HG03432 (cell line): ENCODE results near the gene AGPAT2.

Source experiments
- ATAC-seq: cut with Tn5 transposase; IDR thresholded peaks from one replicate; pipeline ENCODE4 v1.9.1; 2021; ENCODE audit warnings: mild to moderate bottlenecking, moderate library complexity; ENCODE audit not compliant: unreplicated experiment

Gene AGPAT2

DNA sequence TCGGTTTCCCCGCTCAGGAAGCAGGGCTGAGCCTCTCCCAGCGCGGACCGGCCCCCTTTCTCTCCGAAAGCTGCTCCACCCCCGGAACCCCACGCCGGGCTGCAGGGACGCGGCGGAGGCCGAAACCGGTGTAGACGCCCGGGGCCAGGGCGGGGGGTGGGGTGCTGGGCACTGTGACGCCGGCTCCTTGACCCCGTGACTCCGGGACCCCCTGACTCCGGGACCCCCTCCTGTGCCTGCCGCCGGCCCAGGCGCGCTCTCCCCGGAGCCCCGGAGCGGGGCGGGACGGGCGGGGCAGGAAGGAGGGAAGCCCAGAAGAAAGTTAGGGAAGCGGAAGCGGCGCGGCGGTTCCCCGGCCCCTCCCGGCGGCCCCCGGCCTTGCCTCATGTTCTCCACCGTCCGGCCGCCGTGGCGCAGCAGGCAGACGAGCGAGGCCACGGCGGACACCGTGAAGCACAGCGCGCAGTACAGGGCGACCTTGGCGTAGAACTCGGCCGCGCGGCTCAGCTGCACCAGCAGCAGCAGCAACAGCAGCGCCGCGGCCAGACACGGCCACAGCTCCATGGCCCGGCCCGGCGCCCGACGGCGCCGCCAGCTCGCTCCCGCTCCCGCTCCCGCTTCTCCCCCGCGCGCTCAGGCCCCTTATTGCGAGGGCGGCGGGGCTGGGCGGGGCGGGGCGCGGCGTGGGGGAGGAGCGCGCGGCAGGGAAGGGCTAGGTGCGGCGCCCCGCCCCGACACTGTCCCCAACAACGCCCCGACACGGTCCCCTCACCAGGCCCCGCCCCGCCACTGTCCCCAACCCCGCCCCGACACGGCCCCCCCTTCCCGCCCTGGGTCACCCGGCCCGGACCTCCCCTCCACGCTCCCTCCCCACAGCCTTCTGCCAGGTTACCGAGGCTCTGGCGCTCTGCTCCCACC lies at the start of gene AGPAT2:
Gene AGPAT2 (minus strand): TSS at position 664 of the 918 bp plus-strand sequence. CDS start 100 bp downstream, at position 564.
- peak; percentile 59 for ATAC-seq

- ATAC-seq = no peak
Measured at GRCh38 chr9:136735812-136736480, 48.7 kb upstream of the AGPAT2 start.

DNA sequence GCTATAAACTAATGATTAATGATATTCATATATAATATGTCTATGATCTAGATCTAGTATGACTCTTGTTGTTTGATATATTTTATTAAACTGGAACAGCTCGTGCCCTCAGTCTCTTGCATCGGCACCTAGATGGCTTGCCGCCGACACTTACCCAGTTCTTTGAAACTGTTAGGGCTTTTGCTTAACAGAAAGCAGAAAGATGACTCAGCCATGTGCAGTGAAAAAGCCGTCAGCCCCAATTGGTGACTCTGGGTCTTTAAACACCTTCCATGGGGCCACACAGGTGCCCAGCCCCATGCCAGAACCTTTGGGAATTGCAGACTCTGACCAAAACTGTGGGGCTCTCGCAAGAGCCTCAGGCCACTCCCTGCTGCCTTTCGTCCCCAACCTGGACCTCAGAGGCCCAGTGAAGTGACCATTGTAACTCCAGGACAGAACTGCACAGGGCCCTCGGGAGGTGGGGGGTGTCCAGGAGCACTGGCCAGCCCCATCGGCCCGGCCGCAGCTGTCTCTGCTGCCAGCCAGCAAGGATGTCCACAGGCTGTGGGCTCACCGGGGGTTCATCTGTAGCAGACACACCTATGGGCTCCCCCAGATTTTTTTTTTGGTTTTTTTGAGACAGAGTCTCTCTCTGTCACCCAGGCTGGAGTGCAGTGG lies 47.7 kb upstream of the AGPAT2 start:
- ATAC-seq = no peak

DNA sequence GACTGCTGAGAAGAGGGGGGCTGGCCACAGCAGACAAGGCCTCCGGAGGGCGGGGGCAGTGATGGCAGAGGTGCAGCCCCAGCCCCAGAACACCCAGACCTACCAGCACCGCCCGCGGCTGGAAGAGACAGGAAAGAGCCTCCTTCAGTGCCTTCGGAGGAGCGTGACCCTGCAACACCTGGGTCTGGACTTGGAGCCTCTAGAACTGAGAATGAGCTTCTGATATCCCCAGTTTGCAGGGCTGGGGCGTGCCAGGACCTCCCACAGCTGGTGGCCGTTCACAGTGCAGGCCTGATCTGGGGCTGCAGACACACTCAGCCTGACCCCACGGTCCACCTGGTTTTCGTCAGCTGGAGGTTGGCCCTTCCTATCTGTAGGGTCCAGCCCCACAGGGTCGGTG lies 46.4 kb upstream of the AGPAT2 start:
- ATAC-seq = no peak

DNA sequence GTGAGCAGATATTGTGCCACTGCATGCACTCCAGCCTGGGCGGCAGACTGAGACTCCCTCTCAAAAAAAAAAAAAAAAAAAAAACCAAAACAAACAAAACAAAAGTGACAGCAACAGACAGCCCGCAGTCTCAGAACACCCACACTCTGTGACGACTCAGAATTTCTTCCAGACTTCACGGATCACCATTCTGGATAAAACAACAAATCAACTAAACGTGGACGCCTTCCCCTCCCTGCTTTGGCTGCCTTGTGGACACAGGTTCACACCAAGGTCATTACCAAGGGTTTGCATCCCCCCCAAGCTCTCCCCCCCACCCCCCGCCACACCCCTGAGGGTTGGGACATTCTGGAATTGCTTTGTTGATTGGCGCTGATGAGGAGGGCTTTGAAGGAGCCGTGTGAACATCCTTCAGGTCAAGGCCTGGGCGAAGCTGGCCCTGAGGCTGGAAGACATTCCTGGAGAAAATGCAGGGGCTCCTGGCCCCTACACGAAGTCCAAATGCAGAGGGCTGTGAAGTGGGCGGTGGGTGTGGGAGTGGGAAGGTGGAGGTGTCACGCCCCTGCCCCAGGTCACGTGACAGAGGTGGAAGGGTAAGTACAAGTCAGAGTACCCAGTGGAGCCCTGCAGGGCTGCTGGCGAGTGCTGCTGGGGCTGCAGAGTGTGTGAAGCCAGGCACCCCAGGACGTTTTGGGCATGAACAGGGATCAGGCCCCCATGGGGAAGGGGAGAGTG lies 45.4 kb upstream of the AGPAT2 start:
- ATAC-seq = no peak

GRCh38 chr9:136729926-136730325 lies 42.7 kb upstream of the AGPAT2 start:
- ATAC-seq = no peak

- no peak for ATAC-seq
Measured at GRCh38 chr9:136729144-136729543, 41.9 kb upstream of the AGPAT2 start.

DNA sequence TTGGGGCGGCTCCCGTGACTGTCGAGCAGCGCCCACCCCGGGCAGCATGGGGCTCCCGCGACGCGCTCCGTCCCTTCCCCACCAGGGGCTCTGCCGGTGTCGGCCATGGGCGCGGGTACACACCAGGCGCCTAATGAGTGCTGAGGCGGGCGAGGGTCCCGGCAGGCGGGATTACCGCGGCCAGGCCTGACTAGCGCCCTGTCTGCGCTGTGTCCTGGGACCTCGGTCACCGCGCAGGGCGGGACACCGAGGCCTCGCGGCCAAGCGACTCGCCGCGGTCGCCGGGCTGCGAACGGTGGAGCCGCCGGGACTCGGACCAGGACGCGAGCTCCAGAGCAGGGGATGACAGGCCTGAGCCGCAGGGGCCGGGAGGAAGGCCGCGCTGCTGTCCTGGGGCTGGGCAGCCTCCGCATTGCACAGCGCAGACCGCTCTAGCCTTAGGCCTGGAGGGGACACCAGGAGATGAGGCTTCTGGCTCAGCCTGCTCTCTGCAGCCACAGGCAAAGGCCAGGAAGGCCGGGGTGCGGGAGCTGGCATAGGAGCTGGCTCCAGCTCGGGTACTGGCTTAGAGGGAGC lies 41.4 kb upstream of the AGPAT2 start:
- ATAC-seq = peak; percentile 22

GRCh38 chr9:136728080-136728547 lies 40.9 kb upstream of the AGPAT2 start:
- ATAC-seq = peak; percentile 74

DNA sequence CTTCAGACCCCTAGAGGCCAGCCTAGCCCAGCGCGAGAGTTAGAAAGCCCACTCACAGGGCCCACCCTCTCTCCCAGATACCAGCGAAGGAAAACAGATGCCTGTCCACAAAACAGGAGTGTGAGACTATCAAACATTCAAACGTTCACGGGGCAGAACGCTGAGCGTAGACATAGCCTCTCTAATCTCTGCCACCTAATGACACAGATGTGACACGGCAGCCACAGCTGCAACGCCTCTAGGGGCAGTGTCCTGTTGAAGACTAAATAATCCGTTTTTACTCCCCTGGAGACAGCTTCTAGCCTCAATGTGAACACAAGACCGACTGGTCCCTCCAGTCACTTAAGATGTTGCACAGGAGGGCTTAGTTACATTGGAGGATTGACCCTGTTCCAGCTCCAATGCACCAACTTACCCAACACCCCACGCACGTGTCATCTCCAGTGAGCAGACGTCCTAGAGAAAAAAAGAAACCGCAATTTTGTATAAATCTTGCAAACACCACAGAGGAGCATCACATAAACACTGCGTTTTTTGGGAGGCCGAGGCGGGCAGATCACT lies 39.5 kb upstream of the AGPAT2 start:
- no peak for ATAC-seq

DNA sequence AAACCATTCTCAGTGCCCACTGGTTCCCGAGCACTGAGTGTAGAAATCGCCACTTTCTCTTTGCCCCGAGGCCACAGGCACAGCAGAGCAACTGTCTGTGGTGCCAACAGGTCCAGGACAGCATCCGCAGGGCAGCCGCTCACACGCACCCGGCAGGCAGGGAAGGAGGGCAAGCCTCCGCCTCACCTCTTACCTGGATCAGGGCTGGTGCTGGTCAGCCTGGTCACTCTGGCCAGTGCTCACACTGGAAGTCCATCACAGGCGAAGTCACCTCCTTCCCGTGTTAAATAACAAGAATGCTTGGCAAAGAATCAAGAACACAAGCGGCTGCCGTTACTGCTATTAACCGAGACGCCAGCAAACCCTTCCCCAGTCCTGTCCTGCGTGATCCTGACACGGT lies 38.9 kb upstream of the AGPAT2 start:
- ATAC-seq = no peak

GRCh38 chr9:136725612-136726011 lies 38.4 kb upstream of the AGPAT2 start:
- no peak for ATAC-seq

GRCh38 chr9:136724772-136725171 lies 37.5 kb upstream of the AGPAT2 start:
- no peak for ATAC-seq

- ATAC-seq = no peak
Measured at GRCh38 chr9:136723989-136724388, 36.7 kb upstream of the AGPAT2 start.

DNA sequence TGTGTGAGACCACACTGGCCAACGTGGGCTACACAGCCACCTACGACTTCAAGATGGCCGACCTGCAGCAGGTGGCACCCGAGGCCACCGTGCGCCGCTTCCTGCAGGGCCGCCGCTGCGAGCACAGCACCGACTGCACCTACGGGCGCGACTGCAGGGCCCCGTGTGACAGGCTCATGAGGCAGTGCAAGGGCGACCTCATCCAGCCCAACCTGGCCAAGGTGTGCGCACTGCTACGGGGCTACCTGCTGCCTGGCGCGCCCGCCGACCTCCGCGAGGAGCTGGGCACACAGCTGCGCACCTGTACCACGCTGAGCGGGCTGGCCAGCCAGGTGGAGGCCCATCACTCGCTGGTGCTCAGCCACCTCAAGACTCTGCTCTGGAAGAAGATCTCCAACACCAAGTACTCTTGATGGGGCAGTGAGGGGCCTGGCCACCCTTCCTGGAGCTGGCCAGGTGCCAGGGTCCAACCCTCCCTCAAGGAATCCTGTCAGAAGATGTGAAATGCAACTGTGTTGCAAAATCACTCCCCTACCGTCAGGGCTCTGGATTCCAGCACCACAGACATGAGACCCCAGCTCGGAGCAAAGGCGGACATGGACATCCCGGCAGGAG lies 36.2 kb upstream of the AGPAT2 start:
- no peak for ATAC-seq

GRCh38 chr9:136722969-136723356 lies 35.7 kb upstream of the AGPAT2 start:
- no peak for ATAC-seq

DNA sequence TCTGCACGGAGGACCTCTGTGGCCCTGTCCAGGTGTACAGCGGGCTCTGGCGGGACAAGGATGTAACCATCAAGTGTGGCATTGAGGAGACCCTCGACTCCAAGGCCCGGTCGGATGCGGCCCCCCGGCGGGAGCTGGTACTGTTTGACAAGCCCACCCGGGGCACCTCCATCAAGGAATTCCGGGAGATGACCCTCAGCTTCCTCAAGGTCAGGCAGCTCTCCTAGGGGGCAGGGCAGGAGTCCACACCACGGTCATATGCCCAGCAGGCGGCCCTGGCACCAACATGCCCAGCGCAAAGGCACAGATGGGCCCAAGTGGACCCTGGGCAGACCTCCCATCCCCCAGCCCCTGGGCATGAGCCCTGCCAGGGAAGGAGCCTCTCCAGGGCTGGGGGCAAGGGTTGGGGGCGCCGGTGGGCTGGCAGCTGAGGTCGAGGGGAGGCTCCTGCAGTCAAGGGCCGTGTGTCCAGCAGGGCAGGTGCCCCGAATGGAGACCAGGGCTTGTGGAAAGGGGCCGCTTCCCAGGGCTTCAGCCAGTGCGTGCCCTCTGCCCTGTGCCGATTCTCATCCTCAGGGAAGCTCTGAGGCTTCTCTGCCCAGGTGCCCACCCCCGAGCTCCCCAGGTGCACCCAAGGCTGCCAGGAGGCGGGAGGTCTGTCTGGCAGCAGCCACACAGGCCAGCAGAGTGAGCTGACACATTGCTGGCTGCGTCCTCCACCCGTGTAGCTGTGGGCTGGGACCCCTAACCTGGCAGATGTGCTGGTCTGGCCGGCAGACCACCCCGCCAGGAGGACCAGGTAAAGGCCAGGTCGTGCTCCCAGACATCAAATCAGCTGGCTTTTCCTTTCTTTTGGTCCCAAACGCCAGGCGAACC lies 35.1 kb upstream of the AGPAT2 start:
- no peak for ATAC-seq

- ATAC-seq = no peak
Measured at GRCh38 chr9:136721339-136722092, 34.3 kb upstream of the AGPAT2 start.
